ENCODE data around the gene EXOC4.

DNA sequence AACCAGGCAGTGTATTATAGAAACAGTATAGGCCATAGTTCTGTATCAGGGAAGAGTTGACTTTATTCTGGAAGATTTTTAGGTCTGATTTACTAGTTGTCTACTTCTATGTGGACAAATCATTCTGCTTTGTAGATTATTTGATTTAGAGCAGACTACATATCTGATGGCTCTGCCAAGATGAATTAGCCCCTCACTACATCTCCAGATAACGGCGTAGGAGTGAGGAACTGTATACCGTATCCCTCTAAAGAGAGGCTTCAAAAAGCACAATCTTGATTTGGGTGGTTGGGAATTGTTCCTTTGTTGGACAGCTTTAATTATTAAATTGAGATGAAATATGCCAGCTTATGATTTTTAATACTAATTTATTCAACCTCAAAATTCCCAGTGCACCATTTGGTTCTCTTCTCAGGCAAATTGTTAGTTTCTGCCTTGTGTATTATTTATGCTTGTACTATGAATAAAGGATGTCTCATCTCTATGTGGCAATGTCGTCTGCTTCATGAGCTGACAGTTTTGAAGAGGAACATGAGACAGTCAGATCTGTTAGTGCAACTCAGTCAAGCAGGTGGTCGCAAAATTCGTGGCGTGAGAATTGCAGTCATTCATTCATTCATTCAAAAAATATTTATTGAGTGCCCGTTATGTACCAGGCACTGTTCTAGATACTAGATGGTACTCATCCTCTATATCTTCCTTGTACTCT, 422.8 kb downstream of the EXOC4 start:
- TF ChIP-seq, protein P1, sequence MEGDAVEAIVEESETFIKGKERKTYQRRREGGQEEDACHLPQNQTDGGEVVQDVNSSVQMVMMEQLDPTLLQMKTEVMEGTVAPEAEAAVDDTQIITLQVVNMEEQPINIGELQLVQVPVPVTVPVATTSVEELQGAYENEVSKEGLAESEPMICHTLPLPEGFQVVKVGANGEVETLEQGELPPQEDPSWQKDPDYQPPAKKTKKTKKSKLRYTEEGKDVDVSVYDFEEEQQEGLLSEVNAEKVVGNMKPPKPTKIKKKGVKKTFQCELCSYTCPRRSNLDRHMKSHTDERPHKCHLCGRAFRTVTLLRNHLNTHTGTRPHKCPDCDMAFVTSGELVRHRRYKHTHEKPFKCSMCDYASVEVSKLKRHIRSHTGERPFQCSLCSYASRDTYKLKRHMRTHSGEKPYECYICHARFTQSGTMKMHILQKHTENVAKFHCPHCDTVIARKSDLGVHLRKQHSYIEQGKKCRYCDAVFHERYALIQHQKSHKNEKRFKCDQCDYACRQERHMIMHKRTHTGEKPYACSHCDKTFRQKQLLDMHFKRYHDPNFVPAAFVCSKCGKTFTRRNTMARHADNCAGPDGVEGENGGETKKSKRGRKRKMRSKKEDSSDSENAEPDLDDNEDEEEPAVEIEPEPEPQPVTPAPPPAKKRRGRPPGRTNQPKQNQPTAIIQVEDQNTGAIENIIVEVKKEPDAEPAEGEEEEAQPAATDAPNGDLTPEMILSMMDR (IDR thresholded peaks at IDR 0.05), result no peak
- TF ChIP-seq POLR2A (IDR thresholded peaks at IDR 0.05), result no peak
- no peak for TF ChIP-seq EP300 (IDR thresholded peaks at IDR 0.05)

Measured in ovary (tissue), 3 donors.